ENCODE measurements around the gene TBC1D22A.

- TF ChIP-seq CTCF (conservative IDR thresholded peaks at IDR 0.05; ENCODE audit: low read length) (no peak), EZH2phosphoT487 (IDR thresholded peaks at IDR 0.05; ENCODE audit: borderline replicate concordance, low read depth, low read length) (no peak)
Measured at GRCh38 chr22:47071807-47072641, 309.6 kb downstream of the TBC1D22A start.

All from OCI-LY7 (cell line).